WTC11 (cell line): ENCODE data around the gene SLC5A5. TPM values are rescaled to one million over a fixed set of nuclear protein-coding genes. Genes with fewer than 3 reads are reported as not detected.
A peak's percentile ranks its signal among the peaks of the same experiment; 100 is the strongest.

Source experiments
- ATAC-seq: fragments of 200-7000 bp; cut with Tn5 transposase; 2 replicates; pipeline ENCODE4 v1.10.0; 2021; ENCODE audit warnings: mild to moderate bottlenecking, moderate library complexity
- Bru-seq: library from RNA; stranded (reverse); fragments of 400-500 nt; gene quantifications from one replicate; lab custom pipeline; 2021; lab: Mats Ljungman, UMichigan
- CTCF ChIA-PET: fragments of 300-600 bp; sonication (Branson Sonifier 250); formaldehyde crosslinking; loops from one replicate; lab custom pipeline; 2021; ENCODE audit warnings: antibody characterized with exemption; lab: Charles Lee
- POLR2A ChIA-PET: fragments of 350-600 bp; sonication (Branson Sonifier 250); formaldehyde crosslinking; loops from one replicate; lab custom pipeline; 2021; ENCODE audit warnings: antibody characterized with exemption; lab: Charles Lee
- DNase-seq: peaks from one replicate; pipeline ENCODE4 v3.0.0; 2021; ENCODE audit warnings: low spot score
- H3K27ac Mint-ChIP-seq: 2 replicates; pipeline ENCODE4 v1.8.0; 2021; ENCODE audit warnings: mixed read lengths
- H3K27me3 Mint-ChIP-seq: 2 replicates; pipeline ENCODE4 v1.8.0; 2021; ENCODE audit warnings: low read depth, mild to moderate bottlenecking, moderate library complexity, mixed read lengths
- H3K36me3 Mint-ChIP-seq: 2 replicates; pipeline ENCODE4 v1.8.0; 2021; ENCODE audit warnings: mixed read lengths
- H3K4me1 Mint-ChIP-seq: 2 replicates; pipeline ENCODE4 v1.8.0; 2022; ENCODE audit warnings: mixed read lengths
- H3K4me3 Mint-ChIP-seq: 2 replicates; pipeline ENCODE4 v1.8.0; 2021; ENCODE audit warnings: mild to moderate bottlenecking, moderate library complexity, mixed read lengths
- H3K9me3 Mint-ChIP-seq: 2 replicates; pipeline ENCODE4 v1.8.0; 2021; ENCODE audit warnings: mixed read lengths
- ARID4B ChIP-seq: sonication (generic); formaldehyde crosslinking; IDR thresholded peaks from 2 replicates; pipeline ENCODE4 v1.8.0; 2023; ENCODE audit warnings: missing genetic modification reagents, mild to moderate bottlenecking, borderline replicate concordance
- ATF3 ChIP-seq: sonication (generic); formaldehyde crosslinking; conservative IDR thresholded peaks from 2 replicates; pipeline ENCODE4 v1.8.1; 2022; ENCODE audit warnings: mild to moderate bottlenecking, missing genetic modification reagents
- CREM ChIP-seq: sonication (generic); formaldehyde crosslinking; IDR thresholded peaks from 2 replicates; pipeline ENCODE4 v1.8.1; 2022; ENCODE audit warnings: mild to moderate bottlenecking, missing genetic modification reagents, moderate library complexity
- ESRRA ChIP-seq: sonication (generic); formaldehyde crosslinking; IDR thresholded peaks from 2 replicates; pipeline ENCODE4 v1.8.1; 2022; ENCODE audit warnings: mild to moderate bottlenecking, missing genetic modification reagents, borderline replicate concordance
- NFE2L1 ChIP-seq: sonication (generic); formaldehyde crosslinking; IDR thresholded peaks from 2 replicates; pipeline ENCODE4 v1.8.1; 2023; ENCODE audit warnings: missing genetic modification reagents
- PRRX2 ChIP-seq: fragments of 250-450 bp; sonication (Bioruptor Pico); IDR thresholded peaks from 2 replicates; pipeline ENCODE4 v1.8.0; 2021; ENCODE audit warnings: mild to moderate bottlenecking
- STAT6 ChIP-seq: sonication (generic); formaldehyde crosslinking; conservative IDR thresholded peaks from 2 replicates; pipeline ENCODE4 v1.8.1; 2023; ENCODE audit warnings: mild to moderate bottlenecking, low read depth, missing genetic modification reagents, moderate library complexity
- TEAD4 ChIP-seq: sonication (generic); formaldehyde crosslinking; IDR thresholded peaks from 2 replicates; pipeline ENCODE4 v1.8.0; 2022; ENCODE audit warnings: mild to moderate bottlenecking, missing genetic modification reagents
- ZNF232 ChIP-seq: sonication (generic); formaldehyde crosslinking; IDR thresholded peaks from 2 replicates; pipeline ENCODE4 v1.8.0; 2022; ENCODE audit warnings: mild to moderate bottlenecking, missing genetic modification reagents
- ZNF317 ChIP-seq: sonication (generic); formaldehyde crosslinking; IDR thresholded peaks from 2 replicates; pipeline ENCODE4 v1.8.1; 2023; ENCODE audit warnings: low read depth, mild to moderate bottlenecking, moderate library complexity, missing genetic modification reagents, borderline replicate concordance
- long read RNA-seq, 3 experiments: library from RNA in 1 of 3; library from capped mRNA in 1 of 3; library from polyadenylated mRNA in 1 of 3; unstranded in 2 of 3; stranded (forward) in 1 of 3; transcript quantifications; one replicate each; pipeline ENCODE4 v2.0.0, GENCODE V29; 2021
- total RNA-seq: library from RNA; stranded (reverse); gene quantifications from 3 replicates; pipeline ENCODE4 v1.2.3, GENCODE V29; 2021
- TF ChIP-seq, protein P1 (sequence below): sonication (generic); formaldehyde crosslinking; IDR thresholded peaks from 2 replicates; pipeline ENCODE4 v1.8.1; 2023; ENCODE audit warnings: mild to moderate bottlenecking, missing genetic modification reagents, borderline replicate concordance
- TF ChIP-seq, protein P2 (sequence below): sonication (generic); formaldehyde crosslinking; IDR thresholded peaks from 2 replicates; pipeline ENCODE4 v1.8.0; 2022; ENCODE audit warnings: missing genetic modification reagents
- TF ChIP-seq, protein P3 (sequence below): fragments of 250-450 bp; sonication (Bioruptor Pico); conservative IDR thresholded peaks from 2 replicates; pipeline ENCODE4 v1.9.0; 2021; ENCODE audit warnings: mild to moderate bottlenecking
- TF ChIP-seq, protein P4 (sequence below): sonication (generic); formaldehyde crosslinking; IDR thresholded peaks from 2 replicates; pipeline ENCODE4 v1.8.1; 2023; ENCODE audit warnings: mild to moderate bottlenecking, missing genetic modification reagents
- TF ChIP-seq, protein P5 (sequence below): sonication (generic); formaldehyde crosslinking; IDR thresholded peaks from 2 replicates; pipeline ENCODE4 v1.8.1; 2022; ENCODE audit warnings: low read depth, missing genetic modification reagents, borderline replicate concordance

The SLC5A5 gene
- total RNA-seq (2.5 TPM in 3 replicates), Bru-seq, nascent RNA (percentile 23 among the genes with signal in this experiment)
- long read RNA-seq, experiment 1, partial matches to known transcripts = 0 of 7 reads
- long read RNA-seq, experiment 1, other reads (novel, unspliced or antisense) = 7 of 7 reads
- long read RNA-seq, experiment 2, partial matches to known transcripts = 1 of 2 reads
- long read RNA-seq, experiment 2, other reads (novel, unspliced or antisense) = 1 of 2 reads
- long read RNA-seq, experiment 3 = 0 reads

GRCh38 chr19:17871878-17872250 is at the start of gene SLC5A5:
Gene SLC5A5, plus strand, starts transcription at chr19:17871945. Its CDS starts 375 bp downstream, at chr19:17872320.
- H3K36me3 Mint-ChIP-seq = no peaks in the 10 kb centered on the region
- H3K27ac Mint-ChIP-seq = no peak within 1 kb of the TSS
- CTCF ChIA-PET = interaction anchor here (0.6 to 6.0 kb wide), 12 partner anchors 13 to 525 kb away, joined by 3 to 173 read pairs (median 7); partner anchors contain the start of genes CCDC124 and RPL18A
- peak; percentile 45 for DNase-seq
- H3K27me3 Mint-ChIP-seq = peaks cover 13% of the 10 kb centered on the region
- POLR2A ChIA-PET = interaction anchor here (0.7 to 3.1 kb wide), 2 partner anchors 13 to 60 kb away, joined by 4 to 23 read pairs; partner anchors contain the start of genes CCDC124 and RPL18A
- H3K4me3 Mint-ChIP-seq = peak within 1 kb of the TSS; percentile 43; the same call in 1 of the 2 replicates
- no peak for ATAC-seq
- H3K4me1 Mint-ChIP-seq = peaks cover 21% of the 10 kb centered on the region
- no peaks in the 10 kb centered on the region for H3K9me3 Mint-ChIP-seq
- TF ChIP-seq ESRRA (CRISPR knock-in tag) (no peak), ZNF232 (CRISPR knock-in tag) (no peak), CREM (CRISPR knock-in tag) (no peak), ARID4B (no peak), STAT6 (CRISPR knock-in tag) (no peak), TEAD4 (CRISPR knock-in tag) (no peak), ATF3 (CRISPR knock-in tag) (no peak), PRRX2 (CRISPR knock-in tag) (no peak), NFE2L1 (no peak), ZNF317 (no peak)
- TF ChIP-seq, protein P1, sequence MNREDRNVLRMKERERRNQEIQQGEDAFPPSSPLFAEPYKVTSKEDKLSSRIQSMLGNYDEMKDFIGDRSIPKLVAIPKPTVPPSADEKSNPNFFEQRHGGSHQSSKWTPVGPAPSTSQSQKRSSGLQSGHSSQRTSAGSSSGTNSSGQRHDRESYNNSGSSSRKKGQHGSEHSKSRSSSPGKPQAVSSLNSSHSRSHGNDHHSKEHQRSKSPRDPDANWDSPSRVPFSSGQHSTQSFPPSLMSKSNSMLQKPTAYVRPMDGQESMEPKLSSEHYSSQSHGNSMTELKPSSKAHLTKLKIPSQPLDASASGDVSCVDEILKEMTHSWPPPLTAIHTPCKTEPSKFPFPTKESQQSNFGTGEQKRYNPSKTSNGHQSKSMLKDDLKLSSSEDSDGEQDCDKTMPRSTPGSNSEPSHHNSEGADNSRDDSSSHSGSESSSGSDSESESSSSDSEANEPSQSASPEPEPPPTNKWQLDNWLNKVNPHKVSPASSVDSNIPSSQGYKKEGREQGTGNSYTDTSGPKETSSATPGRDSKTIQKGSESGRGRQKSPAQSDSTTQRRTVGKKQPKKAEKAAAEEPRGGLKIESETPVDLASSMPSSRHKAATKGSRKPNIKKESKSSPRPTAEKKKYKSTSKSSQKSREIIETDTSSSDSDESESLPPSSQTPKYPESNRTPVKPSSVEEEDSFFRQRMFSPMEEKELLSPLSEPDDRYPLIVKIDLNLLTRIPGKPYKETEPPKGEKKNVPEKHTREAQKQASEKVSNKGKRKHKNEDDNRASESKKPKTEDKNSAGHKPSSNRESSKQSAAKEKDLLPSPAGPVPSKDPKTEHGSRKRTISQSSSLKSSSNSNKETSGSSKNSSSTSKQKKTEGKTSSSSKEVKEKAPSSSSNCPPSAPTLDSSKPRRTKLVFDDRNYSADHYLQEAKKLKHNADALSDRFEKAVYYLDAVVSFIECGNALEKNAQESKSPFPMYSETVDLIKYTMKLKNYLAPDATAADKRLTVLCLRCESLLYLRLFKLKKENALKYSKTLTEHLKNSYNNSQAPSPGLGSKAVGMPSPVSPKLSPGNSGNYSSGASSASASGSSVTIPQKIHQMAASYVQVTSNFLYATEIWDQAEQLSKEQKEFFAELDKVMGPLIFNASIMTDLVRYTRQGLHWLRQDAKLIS = no peak
- TF ChIP-seq, protein P2, sequence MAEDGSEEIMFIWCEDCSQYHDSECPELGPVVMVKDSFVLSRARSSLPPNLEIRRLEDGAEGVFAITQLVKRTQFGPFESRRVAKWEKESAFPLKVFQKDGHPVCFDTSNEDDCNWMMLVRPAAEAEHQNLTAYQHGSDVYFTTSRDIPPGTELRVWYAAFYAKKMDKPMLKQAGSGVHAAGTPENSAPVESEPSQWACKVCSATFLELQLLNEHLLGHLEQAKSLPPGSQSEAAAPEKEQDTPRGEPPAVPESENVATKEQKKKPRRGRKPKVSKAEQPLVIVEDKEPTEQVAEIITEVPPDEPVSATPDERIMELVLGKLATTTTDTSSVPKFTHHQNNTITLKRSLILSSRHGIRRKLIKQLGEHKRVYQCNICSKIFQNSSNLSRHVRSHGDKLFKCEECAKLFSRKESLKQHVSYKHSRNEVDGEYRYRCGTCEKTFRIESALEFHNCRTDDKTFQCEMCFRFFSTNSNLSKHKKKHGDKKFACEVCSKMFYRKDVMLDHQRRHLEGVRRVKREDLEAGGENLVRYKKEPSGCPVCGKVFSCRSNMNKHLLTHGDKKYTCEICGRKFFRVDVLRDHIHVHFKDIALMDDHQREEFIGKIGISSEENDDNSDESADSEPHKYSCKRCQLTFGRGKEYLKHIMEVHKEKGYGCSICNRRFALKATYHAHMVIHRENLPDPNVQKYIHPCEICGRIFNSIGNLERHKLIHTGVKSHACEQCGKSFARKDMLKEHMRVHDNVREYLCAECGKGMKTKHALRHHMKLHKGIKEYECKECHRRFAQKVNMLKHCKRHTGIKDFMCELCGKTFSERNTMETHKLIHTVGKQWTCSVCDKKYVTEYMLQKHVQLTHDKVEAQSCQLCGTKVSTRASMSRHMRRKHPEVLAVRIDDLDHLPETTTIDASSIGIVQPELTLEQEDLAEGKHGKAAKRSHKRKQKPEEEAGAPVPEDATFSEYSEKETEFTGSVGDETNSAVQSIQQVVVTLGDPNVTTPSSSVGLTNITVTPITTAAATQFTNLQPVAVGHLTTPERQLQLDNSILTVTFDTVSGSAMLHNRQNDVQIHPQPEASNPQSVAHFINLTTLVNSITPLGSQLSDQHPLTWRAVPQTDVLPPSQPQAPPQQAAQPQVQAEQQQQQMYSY = no peak
- TF ChIP-seq, protein P3, sequence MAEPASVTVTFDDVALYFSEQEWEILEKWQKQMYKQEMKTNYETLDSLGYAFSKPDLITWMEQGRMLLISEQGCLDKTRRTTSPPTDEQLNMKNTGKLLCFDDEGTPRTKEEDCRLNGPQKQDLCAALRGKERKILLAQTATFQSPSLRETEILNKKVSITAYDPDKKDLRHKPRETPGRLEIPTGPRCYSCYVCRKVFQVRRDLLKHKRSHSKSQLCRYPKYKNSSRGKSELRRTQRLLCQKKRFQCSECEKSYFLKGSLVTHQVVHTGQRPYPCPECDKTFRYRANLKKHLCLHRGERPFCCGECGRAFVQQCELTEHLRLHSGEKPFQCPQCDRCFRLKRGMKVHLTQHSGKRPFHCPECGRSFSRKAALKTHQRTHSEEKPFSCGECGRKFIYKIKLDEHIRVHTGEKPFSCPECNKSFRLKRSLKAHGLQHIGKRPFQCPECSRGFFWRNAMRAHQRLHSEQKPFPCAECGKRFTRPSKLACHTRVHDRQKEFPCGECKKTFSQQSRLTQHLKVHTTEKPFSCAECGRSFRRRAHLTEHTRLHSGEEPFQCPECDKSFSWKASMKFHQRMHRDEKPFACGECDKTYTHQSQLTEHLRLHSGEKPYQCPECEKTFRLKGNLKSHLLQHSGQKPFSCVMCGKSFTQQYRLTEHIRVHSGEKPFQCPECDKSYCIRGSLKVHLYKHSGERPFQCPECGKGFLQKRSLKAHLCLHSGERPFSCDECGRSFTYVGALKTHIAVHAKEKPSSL (CRISPR knock-in tag) = no peak
- TF ChIP-seq, protein P4, sequence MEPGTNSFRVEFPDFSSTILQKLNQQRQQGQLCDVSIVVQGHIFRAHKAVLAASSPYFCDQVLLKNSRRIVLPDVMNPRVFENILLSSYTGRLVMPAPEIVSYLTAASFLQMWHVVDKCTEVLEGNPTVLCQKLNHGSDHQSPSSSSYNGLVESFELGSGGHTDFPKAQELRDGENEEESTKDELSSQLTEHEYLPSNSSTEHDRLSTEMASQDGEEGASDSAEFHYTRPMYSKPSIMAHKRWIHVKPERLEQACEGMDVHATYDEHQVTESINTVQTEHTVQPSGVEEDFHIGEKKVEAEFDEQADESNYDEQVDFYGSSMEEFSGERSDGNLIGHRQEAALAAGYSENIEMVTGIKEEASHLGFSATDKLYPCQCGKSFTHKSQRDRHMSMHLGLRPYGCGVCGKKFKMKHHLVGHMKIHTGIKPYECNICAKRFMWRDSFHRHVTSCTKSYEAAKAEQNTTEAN (CRISPR knock-in tag) = no peak
- TF ChIP-seq, protein P5, sequence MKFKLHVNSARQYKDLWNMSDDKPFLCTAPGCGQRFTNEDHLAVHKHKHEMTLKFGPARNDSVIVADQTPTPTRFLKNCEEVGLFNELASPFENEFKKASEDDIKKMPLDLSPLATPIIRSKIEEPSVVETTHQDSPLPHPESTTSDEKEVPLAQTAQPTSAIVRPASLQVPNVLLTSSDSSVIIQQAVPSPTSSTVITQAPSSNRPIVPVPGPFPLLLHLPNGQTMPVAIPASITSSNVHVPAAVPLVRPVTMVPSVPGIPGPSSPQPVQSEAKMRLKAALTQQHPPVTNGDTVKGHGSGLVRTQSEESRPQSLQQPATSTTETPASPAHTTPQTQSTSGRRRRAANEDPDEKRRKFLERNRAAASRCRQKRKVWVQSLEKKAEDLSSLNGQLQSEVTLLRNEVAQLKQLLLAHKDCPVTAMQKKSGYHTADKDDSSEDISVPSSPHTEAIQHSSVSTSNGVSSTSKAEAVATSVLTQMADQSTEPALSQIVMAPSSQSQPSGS (CRISPR knock-in tag) = no peak
